Measurements from ENCODE around the gene RAD54L2.
"Not testable (repeated sequence)": the region's sequence is repeated elsewhere in the genome, so short reads cannot be mapped to it uniquely, and the experiment has no call there.

RAD54L2 gene

GRCh38 chr3:51538459-51539290 lies at the start of gene RAD54L2:
TSS of gene RAD54L2 (plus strand) at chr3:51538719. CDS start at chr3:51590421, 51,702 bp downstream.
- peak; percentile 69 to 81 for DNase-seq

GRCh38 chr3:51498876-51499738 lies 39.4 kb upstream of the RAD54L2 start:
- peak; percentile 79 to 84 for DNase-seq

- no peak for DNase-seq
Observed at GRCh38 chr3:51500632-51501131, 37.8 kb upstream of the RAD54L2 start.

GRCh38 chr3:51501833-51502561 lies 36.5 kb upstream of the RAD54L2 start:
- DNase-seq = peak; percentile 35 to 58

- DNase-seq = no peak
Observed at GRCh38 chr3:51502562-51502910, 36.0 kb upstream of the RAD54L2 start.

GRCh38 chr3:51503007-51503406 lies 35.5 kb upstream of the RAD54L2 start:
- DNase-seq = no peak

GRCh38 chr3:51508255-51508654 lies 30.3 kb upstream of the RAD54L2 start:
- DNase-seq = no peak

- no peak for DNase-seq
Observed at GRCh38 chr3:51510996-51511395, 27.5 kb upstream of the RAD54L2 start.

- DNase-seq = no peak
Observed at GRCh38 chr3:51514210-51514609, 24.3 kb upstream of the RAD54L2 start.

GRCh38 chr3:51519848-51520247 lies 18.7 kb upstream of the RAD54L2 start:
- DNase-seq = no peak

GRCh38 chr3:51520906-51521730 lies 17.4 kb upstream of the RAD54L2 start:
- DNase-seq = not testable (repeated sequence)

- DNase-seq = no peak
Observed at GRCh38 chr3:51522273-51522962, 16.1 kb upstream of the RAD54L2 start.

- not testable (repeated sequence) for DNase-seq
Observed at GRCh38 chr3:51524874-51525273, 13.6 kb upstream of the RAD54L2 start.

- no peak for DNase-seq
Observed at GRCh38 chr3:51530485-51530884, 8.0 kb upstream of the RAD54L2 start.

GRCh38 chr3:51535146-51536019 lies 3.1 kb upstream of the RAD54L2 start:
- no peak for DNase-seq

GRCh38 chr3:51537631-51538030 lies 888 bp upstream of the RAD54L2 start:
- DNase-seq = not testable (repeated sequence)

GRCh38 chr3:51538115-51538458 lies 432 bp upstream of the RAD54L2 start:
- no peak for DNase-seq

GRCh38 chr3:51539291-51539941 lies 897 bp downstream of the RAD54L2 start:
- peak in 1 of 2 experiments; percentile 1 for DNase-seq

GRCh38 chr3:51542596-51542995 lies 4.1 kb downstream of the RAD54L2 start:
- DNase-seq = not testable (repeated sequence)
